ENCODE results near the gene BICRA.
A peak's percentile ranks its signal among the peaks of the same experiment; 100 is the strongest.
"Not testable (repeated sequence)": the region's sequence is repeated elsewhere in the genome, so short reads cannot be mapped to it uniquely, and the experiment has no call there.

Gene BICRA

GRCh38 chr19:47716270-47716937 is 107.5 kb downstream of the BICRA start:
- DNase-seq (ENCODE audit: low spot score), result no peak

GRCh38 chr19:47718415-47719046 is 109.6 kb downstream of the BICRA start:
- DNase-seq (ENCODE audit: low spot score), result not testable (repeated sequence)

- no peak for DNase-seq (ENCODE audit: low spot score)
Observed at GRCh38 chr19:47719047-47719859, 110.3 kb downstream of the BICRA start.

- DNase-seq (ENCODE audit: low spot score), result no peak
Observed at GRCh38 chr19:47720669-47721422, 111.9 kb downstream of the BICRA start.

GRCh38 chr19:47723581-47723940 is 114.6 kb downstream of the BICRA start:
- DNase-seq (ENCODE audit: low spot score), result no peak

- DNase-seq (ENCODE audit: low spot score), result no peak
Observed at GRCh38 chr19:47725759-47726401, 116.9 kb downstream of the BICRA start.

GRCh38 chr19:47726467-47726866 is 117.5 kb downstream of the BICRA start:
- no peak for DNase-seq (ENCODE audit: low spot score)

- not testable (repeated sequence) for DNase-seq (ENCODE audit: low spot score)
Observed at GRCh38 chr19:47728295-47728694, 119.4 kb downstream of the BICRA start.

GRCh38 chr19:47729468-47729798 is 120.5 kb downstream of the BICRA start:
- DNase-seq (ENCODE audit: low spot score), result no peak

- peak; percentile 38 for DNase-seq (ENCODE audit: low spot score)
Observed at GRCh38 chr19:47729799-47730520, 121.0 kb downstream of the BICRA start.

GRCh38 chr19:47730521-47730889 is 121.6 kb downstream of the BICRA start:
- DNase-seq (ENCODE audit: low spot score), result no peak

GRCh38 chr19:47730910-47731309 is 122.0 kb downstream of the BICRA start:
- no peak for DNase-seq (ENCODE audit: low spot score)

GRCh38 chr19:47735131-47735530 is 126.2 kb downstream of the BICRA start:
- no peak for DNase-seq (ENCODE audit: low spot score)

GRCh38 chr19:47740866-47741519 is 132.1 kb downstream of the BICRA start:
- DNase-seq (ENCODE audit: low spot score), result no peak

- DNase-seq (ENCODE audit: low spot score), result no peak
Observed at GRCh38 chr19:47741544-47742140, 132.7 kb downstream of the BICRA start.

GRCh38 chr19:47742634-47743033 is 133.7 kb downstream of the BICRA start:
- no peak for DNase-seq (ENCODE audit: low spot score)

GRCh38 chr19:47745010-47745901 is 136.3 kb downstream of the BICRA start, which contains the start of gene NOP53:
TSS of gene NOP53 (plus strand) at chr19:47745546. CDS start at chr19:47745560, 14 bp downstream.
- peak; percentile 98 for DNase-seq (ENCODE audit: low spot score)

GRCh38 chr19:47746129-47746528 is 137.2 kb downstream of the BICRA start:
- not testable (repeated sequence) for DNase-seq (ENCODE audit: low spot score)

- DNase-seq (ENCODE audit: low spot score), result no peak
Observed at GRCh38 chr19:47749326-47749725, 140.4 kb downstream of the BICRA start.
